IPS-NIHi7 (cell line): ENCODE measurements around the gene ARFIP1.

Experiments used
- DNase-seq: peaks from one replicate; pipeline ENCODE4 v3.0.0; 2012; ENCODE audit warnings: mixed read lengths; ENCODE audit errors: extremely low spot score

The ARFIP1 gene

DNA sequence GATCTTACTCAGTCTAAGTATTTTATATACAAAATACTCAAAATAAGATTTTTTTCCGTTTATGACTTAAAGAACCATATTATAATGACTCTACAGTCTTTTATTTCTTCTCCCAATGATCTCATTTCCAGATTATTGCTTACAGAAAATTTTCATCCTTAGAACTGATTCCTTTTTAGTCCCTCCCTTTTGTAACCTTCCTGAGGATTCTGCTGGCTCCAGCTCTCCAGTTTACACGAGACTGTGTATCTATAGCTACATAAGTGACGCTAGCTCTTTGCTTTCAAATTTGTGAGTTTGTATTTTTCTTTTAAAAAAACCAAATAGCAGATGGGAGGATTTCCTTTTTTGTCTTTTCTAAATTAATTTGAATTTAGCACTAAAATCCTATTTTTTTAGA is 180.3 kb downstream of the ARFIP1 start:
- DNase-seq: no peak

DNA sequence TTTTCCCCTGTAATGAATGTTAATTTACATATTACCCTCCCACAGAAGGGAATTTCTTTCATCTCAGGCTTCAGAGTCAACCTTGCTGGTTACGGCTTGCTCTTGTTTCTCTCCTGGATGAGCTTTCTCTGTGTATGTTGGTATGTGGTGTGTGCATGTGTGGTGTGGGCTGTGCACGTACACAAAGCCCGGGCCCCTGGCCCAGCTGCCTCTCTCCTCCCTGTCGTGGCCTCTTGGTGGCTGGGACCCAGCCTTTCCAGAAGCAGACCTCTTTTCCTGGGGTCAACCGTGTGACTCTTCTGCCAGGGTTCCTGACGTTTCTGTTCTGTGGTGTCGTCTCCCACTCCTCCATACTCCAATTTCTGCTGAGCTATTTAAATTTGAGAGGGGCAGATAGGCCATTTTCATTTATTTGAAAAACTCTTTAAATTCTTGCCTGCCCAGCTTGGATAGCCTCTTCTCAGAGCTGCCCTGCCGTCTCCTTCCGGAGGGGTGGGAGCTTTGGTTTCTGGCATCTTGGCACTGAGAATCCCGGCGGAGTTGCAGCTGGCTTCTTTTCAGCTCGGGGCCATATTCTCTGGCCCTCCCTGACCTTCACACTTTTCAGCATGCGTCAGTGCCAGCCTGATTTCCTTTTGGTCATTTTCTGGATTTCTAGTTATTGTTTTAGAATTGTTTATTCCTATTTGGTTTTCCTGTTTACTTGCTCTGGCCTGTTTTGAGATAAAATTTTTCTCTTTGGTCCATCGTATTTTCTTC is 181.4 kb downstream of the ARFIP1 start:
- no peak for DNase-seq

DNA sequence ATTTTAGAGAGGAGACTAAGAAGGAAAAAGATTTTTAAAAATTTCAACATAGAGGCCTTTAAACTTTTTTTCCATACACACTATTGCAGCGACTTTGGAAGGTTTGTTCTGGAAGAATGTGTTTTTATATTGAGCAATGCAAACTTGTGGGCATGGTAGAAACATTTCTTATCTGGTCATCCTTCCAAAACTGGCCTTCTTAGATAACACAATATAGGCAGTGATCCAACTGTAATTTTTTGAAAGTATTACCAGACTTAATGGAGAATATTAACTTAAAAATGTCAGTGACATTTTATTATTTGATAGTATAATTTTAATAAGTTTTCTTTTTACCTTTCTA is 182.0 kb downstream of the ARFIP1 start:
- DNase-seq: no peak
